GM10248 (cell line): ENCODE measurements around the gene CKB.
A peak's percentile ranks its signal among the peaks of the same experiment; 100 is the strongest.
"Not testable (repeated sequence)": the region's sequence is repeated elsewhere in the genome, so short reads cannot be mapped to it uniquely, and the experiment has no call there.

ENCODE experiments used
- CTCF ChIA-PET: fragments of 300-600 bp; sonication (Branson Sonifier 250); formaldehyde crosslinking; extraction: SDS; loops from one replicate; lab custom pipeline; 2021; ENCODE audit warnings: antibody characterized with exemption; lab: Yijun Ruan, JAX
- POLR2A ChIA-PET: fragments of 350-650 bp; sonication (Branson Sonifier 250); formaldehyde crosslinking; extraction: SDS; loops from one replicate; lab custom pipeline; 2020; ENCODE audit warnings: antibody characterized with exemption; lab: Yijun Ruan, JAX
- DNase-seq: peaks from one replicate; pipeline ENCODE4 v3.0.0; 2012; ENCODE audit errors: extremely low spot score
- TF ChIP-seq, protein P1 (sequence below): IDR thresholded peaks from 2 replicates; pipeline ENCODE4 v1.5.1; 2012; ENCODE audit warnings: mild to moderate bottlenecking, low read depth; ENCODE audit errors: extremely low read depth, missing control alignments, control extremely low read depth

Gene CKB

DNA sequence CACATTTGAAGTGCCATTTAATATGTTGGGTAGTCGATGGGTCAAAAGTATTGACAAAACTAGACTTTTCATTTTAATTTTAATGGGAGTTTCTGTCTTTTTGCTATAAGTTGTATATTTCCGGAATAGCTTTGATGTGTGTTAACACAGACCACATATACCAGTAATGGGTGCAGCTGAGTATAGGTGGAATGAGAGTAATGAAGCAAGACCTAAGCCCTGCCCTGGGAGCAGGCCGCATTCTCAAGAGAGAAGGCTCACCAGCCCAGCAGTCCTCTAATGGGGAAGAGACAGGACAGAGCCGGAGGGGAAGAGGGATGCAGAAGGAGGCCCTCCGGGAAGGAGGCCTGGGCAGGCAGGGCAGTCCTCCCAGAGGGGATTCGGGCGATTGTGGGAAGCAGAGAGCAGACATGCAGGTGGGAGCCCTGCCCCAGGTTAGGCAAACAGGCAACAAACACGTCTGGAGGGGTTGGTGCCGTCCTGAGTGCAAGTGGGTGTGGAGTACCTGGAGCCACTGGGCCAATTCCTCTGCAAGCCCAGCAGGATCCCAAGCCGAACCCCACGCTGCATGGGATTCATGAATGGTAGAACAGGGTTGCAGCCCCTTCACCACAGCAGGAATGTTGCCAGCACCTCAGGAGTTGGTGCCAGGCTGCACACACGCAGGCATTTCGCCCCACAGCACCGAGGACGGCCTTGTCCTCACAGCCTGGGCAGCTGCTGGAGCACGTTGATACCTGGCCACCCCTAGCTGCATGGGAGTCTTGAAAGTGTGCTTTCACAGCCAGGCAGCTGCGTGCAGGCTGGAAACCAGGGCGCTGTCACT is 7.8 kb downstream of the CKB start:
- TF ChIP-seq, protein P1, sequence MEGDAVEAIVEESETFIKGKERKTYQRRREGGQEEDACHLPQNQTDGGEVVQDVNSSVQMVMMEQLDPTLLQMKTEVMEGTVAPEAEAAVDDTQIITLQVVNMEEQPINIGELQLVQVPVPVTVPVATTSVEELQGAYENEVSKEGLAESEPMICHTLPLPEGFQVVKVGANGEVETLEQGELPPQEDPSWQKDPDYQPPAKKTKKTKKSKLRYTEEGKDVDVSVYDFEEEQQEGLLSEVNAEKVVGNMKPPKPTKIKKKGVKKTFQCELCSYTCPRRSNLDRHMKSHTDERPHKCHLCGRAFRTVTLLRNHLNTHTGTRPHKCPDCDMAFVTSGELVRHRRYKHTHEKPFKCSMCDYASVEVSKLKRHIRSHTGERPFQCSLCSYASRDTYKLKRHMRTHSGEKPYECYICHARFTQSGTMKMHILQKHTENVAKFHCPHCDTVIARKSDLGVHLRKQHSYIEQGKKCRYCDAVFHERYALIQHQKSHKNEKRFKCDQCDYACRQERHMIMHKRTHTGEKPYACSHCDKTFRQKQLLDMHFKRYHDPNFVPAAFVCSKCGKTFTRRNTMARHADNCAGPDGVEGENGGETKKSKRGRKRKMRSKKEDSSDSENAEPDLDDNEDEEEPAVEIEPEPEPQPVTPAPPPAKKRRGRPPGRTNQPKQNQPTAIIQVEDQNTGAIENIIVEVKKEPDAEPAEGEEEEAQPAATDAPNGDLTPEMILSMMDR = no peak
- POLR2A ChIA-PET = no interaction called here
- CTCF ChIA-PET = interaction anchor here (2.2 to 9.5 kb wide), 3 partner anchors 15 to 33 kb away, joined by 11 to 214 read pairs (median 69); partner anchors contain the start of gene TRMT61A
- DNase-seq = no peak

DNA sequence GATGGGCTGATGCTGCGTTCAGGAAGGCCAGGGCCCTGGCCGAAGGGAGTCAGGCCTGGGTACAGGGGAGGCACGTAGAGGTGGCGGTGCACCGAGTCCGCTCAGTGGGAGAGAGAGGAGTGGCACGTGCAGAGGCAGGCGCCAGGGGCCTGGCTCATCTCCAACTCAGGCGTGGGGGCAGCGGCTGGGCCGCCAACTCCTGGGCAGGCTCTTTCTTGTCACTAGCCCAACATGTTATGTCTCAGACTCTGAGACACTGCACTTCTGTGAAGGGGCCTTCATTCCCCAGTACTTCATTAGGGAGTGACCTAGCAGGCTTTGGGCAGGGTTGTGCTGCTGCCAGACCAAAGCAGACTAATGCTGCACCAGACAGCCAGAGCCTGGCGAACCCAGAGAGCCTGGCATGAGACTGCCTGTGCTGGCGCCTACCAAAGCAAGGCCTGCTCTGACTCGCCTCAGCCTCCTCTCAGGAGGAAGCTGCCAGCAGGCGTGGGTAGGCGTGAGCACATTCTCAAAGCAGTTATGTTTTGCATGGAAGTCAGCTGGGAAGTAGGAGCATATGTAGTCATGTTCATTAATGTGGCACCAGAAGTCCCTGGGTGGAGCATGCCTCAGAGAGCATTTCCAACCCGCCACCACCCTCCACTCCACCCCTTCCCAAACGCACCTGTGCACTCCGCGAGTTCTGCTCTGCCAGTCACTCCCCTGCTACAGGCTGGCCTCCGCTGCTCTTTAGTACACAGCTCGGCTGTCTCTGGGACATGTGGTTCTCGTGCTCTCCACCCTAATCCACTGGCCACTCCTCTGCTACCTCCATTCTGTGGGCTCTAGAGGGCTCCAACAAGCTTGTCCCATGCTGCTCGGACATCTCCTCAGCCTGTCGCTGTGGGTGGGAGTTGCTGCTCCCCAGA is 9.7 kb downstream of the CKB start:
- TF ChIP-seq, protein P1 = no peak
- CTCF ChIA-PET = interaction anchor here (1.6 to 3.5 kb wide), 2 partner anchors 14 to 34 kb away, joined by 4 to 15 read pairs; no protein-coding TSS in a partner anchor
- DNase-seq = no peak
- POLR2A ChIA-PET = no interaction called here

DNA sequence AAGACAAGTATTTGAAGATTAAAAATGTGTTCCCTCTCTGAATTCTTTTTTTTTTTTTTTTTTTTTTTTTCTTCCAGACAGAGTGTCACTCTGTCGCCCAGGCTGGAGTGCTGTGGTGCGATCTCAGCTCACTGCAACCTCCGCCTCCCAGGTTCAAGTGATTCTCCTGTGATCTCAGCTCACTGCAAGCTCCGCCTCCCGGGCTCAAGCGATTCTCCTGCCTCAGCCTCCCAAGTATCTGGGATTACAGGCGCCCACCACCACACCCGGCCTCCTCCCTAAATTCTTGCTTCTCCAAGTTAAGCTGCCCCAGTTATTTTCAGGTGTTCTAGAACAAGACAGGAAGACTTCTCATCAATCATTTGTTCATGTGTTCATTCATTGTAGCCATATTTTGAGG is 10.4 kb downstream of the CKB start:
- POLR2A ChIA-PET, DNase-seq: not testable (repeated sequence)
- CTCF ChIA-PET = interaction anchor here (0.8 to 3.5 kb wide), 3 partner anchors 9 to 35 kb away, joined by 3 to 15 read pairs (median 4); no protein-coding TSS in a partner anchor

DNA sequence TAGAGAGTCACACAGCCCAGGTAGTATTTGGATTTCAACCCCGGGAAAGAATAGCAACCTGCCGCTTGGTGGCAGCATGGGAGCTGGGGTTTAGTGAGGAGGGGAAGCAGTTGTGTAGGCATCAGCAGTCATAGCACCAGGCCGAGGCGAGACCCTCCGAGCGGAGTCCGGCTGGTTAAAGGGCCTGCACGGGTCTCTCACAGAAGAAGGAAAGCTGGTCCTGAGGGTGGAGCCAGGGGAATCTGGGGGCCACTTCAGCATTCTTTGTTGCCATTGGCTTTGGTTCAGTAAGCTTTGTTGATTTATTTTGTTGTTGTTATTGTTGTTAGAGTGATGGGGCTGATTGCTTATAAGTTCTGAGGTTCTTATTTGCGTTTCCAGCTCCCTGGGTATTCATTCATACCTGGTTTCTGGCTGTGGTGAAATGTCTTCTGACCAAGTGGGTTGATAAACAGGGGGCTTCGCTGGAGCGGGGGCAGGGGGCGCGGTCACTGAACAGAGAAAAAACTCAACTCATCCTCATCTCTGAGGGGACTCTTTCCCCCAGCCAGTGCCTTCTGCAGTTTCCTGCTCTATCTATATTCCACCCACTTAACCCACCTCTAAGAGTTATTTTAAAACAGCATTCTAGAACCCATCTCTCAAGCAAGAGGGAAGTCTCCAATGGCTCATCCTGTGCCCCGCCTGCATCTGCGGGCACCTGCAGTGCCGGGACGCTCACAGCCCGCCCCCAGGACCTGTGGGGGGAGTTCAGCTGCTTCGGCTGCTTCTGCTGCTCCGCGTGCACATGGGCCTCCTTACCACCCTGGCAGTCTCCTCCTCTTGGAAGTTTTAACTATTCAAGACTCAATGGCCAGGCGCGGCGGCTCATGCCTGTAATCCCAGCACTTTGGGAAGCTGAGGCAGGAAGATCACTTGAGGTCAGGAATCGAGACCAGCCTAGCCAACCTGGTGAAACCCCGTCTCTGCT is 11.6 kb downstream of the CKB start:
- no peak for DNase-seq
- POLR2A ChIA-PET = no interaction called here
- CTCF ChIA-PET = interaction anchor here (0.8 to 3.5 kb wide), 6 partner anchors 8 to 34 kb away, joined by 3 to 24 read pairs (median 7); no protein-coding TSS in a partner anchor
- TF ChIP-seq, protein P1 = no peak

DNA sequence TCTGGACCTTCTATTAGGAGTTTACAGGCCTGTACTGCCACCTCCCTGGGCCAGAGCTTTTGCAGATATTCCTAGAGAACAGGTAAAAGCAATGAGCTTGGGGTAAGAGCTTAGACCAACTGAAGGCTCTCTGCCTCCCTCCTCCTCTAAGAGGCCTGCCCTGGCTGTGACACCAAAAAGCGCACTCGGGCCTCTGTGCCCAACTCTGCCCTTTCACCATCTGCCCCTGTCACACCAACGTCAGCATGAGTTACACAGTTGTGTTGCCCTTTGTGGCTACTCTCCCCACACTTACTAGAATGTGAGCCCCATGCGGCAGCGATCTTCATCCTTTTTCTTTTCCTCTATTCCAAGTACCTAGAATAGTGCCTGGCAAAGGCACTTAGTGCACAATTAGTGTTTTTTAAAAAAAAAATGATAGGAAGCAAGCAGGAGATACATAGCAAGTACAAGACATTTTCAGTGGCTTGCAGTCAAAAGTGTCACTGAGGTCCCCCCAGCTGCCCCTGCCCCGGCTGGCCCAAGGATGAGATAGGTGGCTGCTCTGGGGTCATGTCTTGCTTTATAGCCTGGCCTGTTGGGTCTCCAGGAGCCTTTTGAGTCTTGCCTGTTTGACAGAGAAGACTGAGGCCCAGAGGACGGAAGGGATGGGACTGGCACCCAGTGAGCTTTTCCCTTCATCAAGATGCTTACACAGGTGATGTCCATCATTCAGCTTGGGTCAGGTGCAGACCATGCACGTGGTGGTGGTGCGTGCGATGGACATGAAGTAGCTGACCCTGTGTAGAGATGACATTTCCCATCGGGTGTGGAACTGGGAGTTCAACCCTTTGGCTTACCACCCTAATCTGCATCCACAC is 12.5 kb downstream of the CKB start:
- TF ChIP-seq, protein P1 = no peak
- ChIA-PET POLR2A (no interaction called here), CTCF (interaction anchor here (1.1 to 3.5 kb wide), 6 partner anchors 8 to 35 kb away, joined by 4 to 24 read pairs (median 11); no protein-coding TSS in a partner anchor)
- peak; percentile 8 for DNase-seq
